ENCODE data around the gene SLC6A7.

SLC6A7 gene

GRCh38 chr5:150149618-150150017 is 40.2 kb upstream of the SLC6A7 start:
- no peak overlapping the region for H3K27ac ChIP-seq
- TF ChIP-seq CTCF (IDR thresholded peaks at IDR 0.05) (no peak), ZFX (IDR thresholded peaks at IDR 0.05; ENCODE audit: borderline replicate concordance) (no peak)

GRCh38 chr5:150152636-150153462 is 37.0 kb upstream of the SLC6A7 start:
- H3K27ac ChIP-seq = no peak overlapping the region
- TF ChIP-seq ZFX (IDR thresholded peaks at IDR 0.05; ENCODE audit: borderline replicate concordance) (no peak), CTCF (IDR thresholded peaks at IDR 0.05) (no peak)

GRCh38 chr5:150153483-150153882 is 36.4 kb upstream of the SLC6A7 start:
- TF ChIP-seq ZFX (IDR thresholded peaks at IDR 0.05; ENCODE audit: borderline replicate concordance) (no peak), CTCF (IDR thresholded peaks at IDR 0.05) (no peak)
- H3K27ac ChIP-seq = no peak overlapping the region

GRCh38 chr5:150153957-150154617 is 35.8 kb upstream of the SLC6A7 start:
- no peak overlapping the region for H3K27ac ChIP-seq
- TF ChIP-seq CTCF (IDR thresholded peaks at IDR 0.05) (no peak), ZFX (IDR thresholded peaks at IDR 0.05; ENCODE audit: borderline replicate concordance) (no peak)

GRCh38 chr5:150154618-150155128 is 35.2 kb upstream of the SLC6A7 start:
- no peak overlapping the region for H3K27ac ChIP-seq
- TF ChIP-seq CTCF (IDR thresholded peaks at IDR 0.05) (no peak), ZFX (IDR thresholded peaks at IDR 0.05; ENCODE audit: borderline replicate concordance) (no peak)

GRCh38 chr5:150155258-150156026 is 34.4 kb upstream of the SLC6A7 start, which contains the start of gene PDGFRB:
Gene PDGFRB, minus strand, starts transcription at chr5:150155845. Its CDS starts 18,798 bp downstream, at chr5:150137047.
- no peak within 1 kb of the TSS for H3K27ac ChIP-seq
- TF ChIP-seq CTCF (IDR thresholded peaks at IDR 0.05) (no peak), ZFX (IDR thresholded peaks at IDR 0.05; ENCODE audit: borderline replicate concordance) (no peak)

Measured in 22Rv1 (cell line).